K562 (cell line): Measurements from ENCODE around the gene HRH4. TPM values are rescaled to one million over a fixed set of nuclear protein-coding genes. Genes with fewer than 3 reads are reported as not detected.

ENCODE experiments used
- ATAC-seq: fragments of 200-7000 bp; cut with Tn5 transposase; 3 replicates; pipeline ENCODE4 v1.9.1; 2020; ENCODE audit warnings: moderate library complexity
- BruUV-seq: library from RNA; stranded (reverse); fragments of 400-500 nt; replicated peaks from 2 replicates; lab custom pipeline; 2021; lab: Mats Ljungman, UMichigan
- CTCF ChIA-PET: fragments of 300-600 bp; formaldehyde crosslinking; extraction: SDS; loops from one replicate; lab custom pipeline; 2021; ENCODE audit warnings: low intra/inter-chr PET ratio; lab: Yijun Ruan, JAX
- POLR2A ChIA-PET: fragments of 300-600, 350-650 bp; sonication (Branson Sonifier 250); formaldehyde crosslinking; extraction: SDS; loops from one replicate; lab custom pipeline; 2021; ENCODE audit warnings: antibody characterized with exemption, inconsistent platforms; lab: Yijun Ruan, JAX
- DNase-seq, 4 experiments: peaks; one replicate each; pipeline versions ENCODE4 v3.0.0 to v3.0.0-alpha.2; 2011 to 2018; ENCODE audit warnings: low spot score in 3 of 4, mixed read lengths in 3 of 4; ENCODE audit errors: extremely low read depth in 1 of 4
- FAIRE-seq: peaks from 2 replicates; lab custom pipeline; 2011; peaks lifted over from hg19 to GRCh38; lab: Jason Lieb, UNC
- H2AFZ ChIP-seq: 2 replicates; pipeline ENCODE4 v1.6.0; 2011; ENCODE audit warnings: low read depth, low read length, control low read depth, inconsistent platforms
- H3K27ac ChIP-seq: fragments of 200-600 bp; 3 replicates; pipeline ENCODE4 v1.8.0; 2011; ENCODE audit warnings: low read depth, mild to moderate bottlenecking, control low read depth, inconsistent platforms, low read length, moderate library complexity, mixed read lengths; ENCODE audit errors: extremely low read depth
- H3K27me3 ChIP-seq, 2 experiments: fragments of 300-600 bp in 1 of 2; 2 replicates in 1 of 2; 3 replicates in 1 of 2; pipeline versions ENCODE4 v1.6.0 to v1.8.0; 2011; ENCODE audit warnings: inconsistent platforms in 2 of 2, low read length in 2 of 2, mild to moderate bottlenecking in 1 of 2, mixed read lengths in 1 of 2, moderate library complexity in 1 of 2; ENCODE audit not compliant: control insufficient read depth in 2 of 2, insufficient read depth in 2 of 2
- H3K36me3 ChIP-seq: fragments of 300-600 bp; 3 replicates; pipeline ENCODE4 v1.8.0; 2011; ENCODE audit warnings: mild to moderate bottlenecking, low read length, inconsistent platforms; ENCODE audit not compliant: control insufficient read depth, insufficient read depth
- H3K4me1 ChIP-seq, 2 experiments: fragments of 200-600 bp in 1 of 2; replicated peaks in 1 of 2; 2 replicates in 1 of 2; 3 replicates in 1 of 2; pipeline versions ENCODE4 v1.5.1 to v1.8.0; 2011; ENCODE audit warnings: inconsistent platforms in 2 of 2, low read length in 2 of 2, mild to moderate bottlenecking in 1 of 2, mixed read lengths in 1 of 2, moderate library complexity in 1 of 2; ENCODE audit not compliant: control insufficient read depth in 2 of 2, insufficient read depth in 2 of 2
- H3K4me2 ChIP-seq: 2 replicates; pipeline ENCODE4 v1.6.1; 2011; ENCODE audit warnings: low read length, control low read depth, inconsistent platforms, mixed read lengths; ENCODE audit not compliant: insufficient read depth
- H3K4me3 ChIP-seq: fragments of 200-600 bp; sonication (generic), shearing (Covaris generic); 2 replicates; pipeline ENCODE4 v1.5.1; 2016; ENCODE audit warnings: control low read depth, inconsistent platforms
- H3K79me2 ChIP-seq: fragments of 200-600 bp; 3 replicates; pipeline ENCODE4 v1.8.0; 2011; ENCODE audit warnings: low read length, inconsistent platforms; ENCODE audit not compliant: control insufficient read depth, insufficient read depth
- H3K9ac ChIP-seq, 2 experiments: 2 replicates each; pipeline versions ENCODE4 v1.6.0 to v1.6.1; 2011; ENCODE audit warnings: low read depth in 2 of 2, low read length in 2 of 2, control low read depth in 1 of 2, inconsistent platforms in 1 of 2, mild to moderate bottlenecking in 1 of 2, mixed read lengths in 1 of 2; ENCODE audit not compliant: insufficient read depth in 1 of 2
- H3K9me1 ChIP-seq: one replicate; pipeline ENCODE4 v1.6.0; 2011; ENCODE audit warnings: inconsistent platforms, mild to moderate bottlenecking, low read length, moderate library complexity; ENCODE audit not compliant: control insufficient read depth, insufficient read depth
- H3K9me3 ChIP-seq: replicated peaks from 2 replicates; pipeline ENCODE4 v1.5.1; 2011; ENCODE audit warnings: low read depth, low read length, inconsistent platforms; ENCODE audit not compliant: control insufficient read depth, insufficient read depth
- H4K20me1 ChIP-seq: replicated peaks from 2 replicates; pipeline ENCODE4 v1.6.1; 2011; ENCODE audit warnings: low read length, inconsistent platforms, mixed read lengths; ENCODE audit not compliant: control insufficient read depth, insufficient read depth
- DMBX1 ChIP-seq: fragments of 250-450 bp; sonication (Bioruptor Pico); IDR thresholded peaks from 2 replicates; pipeline ENCODE4 v1.8.0; 2022; ENCODE audit warnings: inconsistent platforms, mild to moderate bottlenecking, moderate library complexity, borderline replicate concordance
- ETS1 ChIP-seq: conservative IDR thresholded peaks from 2 replicates; pipeline ENCODE4 v1.6.1; 2011; ENCODE audit warnings: low read depth, mild to moderate bottlenecking, low read length; ENCODE audit not compliant: control insufficient read depth
- JUNB ChIP-seq: fragments of 450-650 bp; formaldehyde crosslinking; conservative IDR thresholded peaks from 2 replicates; pipeline ENCODE4 v1.4.0; 2020; ENCODE audit warnings: mild to moderate bottlenecking
- LCOR ChIP-seq: sonication (generic); formaldehyde crosslinking; IDR thresholded peaks from 2 replicates; pipeline ENCODE4 v1.8.0; 2022; ENCODE audit warnings: mild to moderate bottlenecking, missing genetic modification reagents
- NR0B1 ChIP-seq: fragments of 450-650 bp; IDR thresholded peaks from one replicate; pipeline ENCODE4 v1.6.1; 2018; ENCODE audit warnings: mild to moderate bottlenecking, moderate library complexity; ENCODE audit not compliant: partially characterized antibody
- STAG1 ChIP-seq: sonication (generic); formaldehyde crosslinking; IDR thresholded peaks from 2 replicates; pipeline ENCODE4 v1.5.0; 2020; ENCODE audit warnings: missing genetic modification reagents, borderline replicate concordance
- SUPT5H ChIP-seq: fragments of 450-650 bp; IDR thresholded peaks from 2 replicates; pipeline ENCODE4 v1.6.1; 2016
- TOE1 ChIP-seq, 2 experiments: fragments of 450-650 bp in 1 of 2; sonication (generic) in 1 of 2; formaldehyde crosslinking in 1 of 2; IDR thresholded peaks; 2 replicates each; pipeline versions ENCODE4 v1.7.1 to v1.8.0; 2016 to 2022; ENCODE audit warnings: borderline replicate concordance in 2 of 2, mild to moderate bottlenecking in 2 of 2, antibody characterized with exemption in 1 of 2, inconsistent platforms in 1 of 2, low read depth in 1 of 2, missing genetic modification reagents in 1 of 2, moderate library complexity in 1 of 2
- ZNF133 ChIP-seq: fragments of 250-450 bp; sonication (Bioruptor Pico); IDR thresholded peaks from 2 replicates; pipeline ENCODE4 v1.4.0; 2020; ENCODE audit warnings: mild to moderate bottlenecking
- ZNF175 ChIP-seq: fragments of 200-800 bp; sonication (Bioruptor generic); IDR thresholded peaks from 2 replicates; pipeline ENCODE4 v1.6.1; 2016; ENCODE audit warnings: low read depth, mild to moderate bottlenecking, missing genetic modification characterization, missing compliant biosample characterization
- WGBS: fragments of 100-300 bp; shearing (Covaris generic); methylation state at CpG from one replicate; pipeline ENCODE4 v1.1.6; 2016; ENCODE audit warnings: low coverage, mixed read lengths; ENCODE audit not compliant: insufficient coverage; ENCODE audit errors: missing lambda C conversion rate; 5-methylcytosine and 5-hydroxymethylcytosine counted together
- in situ Hi-C: fragments of 300-500 bp; cut with MboI; formaldehyde crosslinking; loops from 4 replicates; pipeline ENCODE4 v1.15.0; 2018; ENCODE audit warnings: inconsistent platforms, mixed read lengths
- intact Hi-C: fragments of 100-400 bp; cut with micrococcal nuclease; formaldehyde crosslinking; loops from 2 replicates; pipeline ENCODE4 v1.14.2; 2022
- polyA plus RNA-seq, 8 experiments: library from polyadenylated mRNA; depleted of rRNA in 4 of 8; stranded (reverse) in 5 of 8; unstranded in 3 of 8; fragments of >200 nt; fragmentation: Nextera tagmentation in 2 of 8; fragmentation: Illumina TruSeq in 1 of 8; extraction: Ambion mirVana in 2 of 8; extraction: Trizol in 1 of 8; gene quantifications; 2 replicates each; pipeline versions ENCODE4 v1.2.1 to v1.2.3, GENCODE V29; 2011 to 2014; ENCODE audit warnings: inconsistent platforms in 1 of 8, missing spikeins in 1 of 8
- total RNA-seq, 7 experiments: library from RNA; depleted of rRNA in 6 of 7; stranded (reverse); fragments of >200 nt in 6 of 7; fragmentation: Illumina TruSeq in 2 of 7; extraction: Trizol in 2 of 7; gene quantifications; 2 replicates each; pipeline versions ENCODE4 v1.2.1 to v1.2.3, GENCODE V29; 2011 to 2021; ENCODE audit warnings: low replicate concordance in 1 of 7
- TF ChIP-seq, protein P1 (sequence below), 2 experiments: fragments of 450-650 bp; IDR thresholded peaks; 2 replicates each; pipeline ENCODE4 v1.6.1; 2016

HRH4 gene
- total and polyA plus RNA-seq, 9 of the 15 experiments (the other 6 are each of a cell fraction or from before 2014, with no cell fraction given), result not detected

DNA sequence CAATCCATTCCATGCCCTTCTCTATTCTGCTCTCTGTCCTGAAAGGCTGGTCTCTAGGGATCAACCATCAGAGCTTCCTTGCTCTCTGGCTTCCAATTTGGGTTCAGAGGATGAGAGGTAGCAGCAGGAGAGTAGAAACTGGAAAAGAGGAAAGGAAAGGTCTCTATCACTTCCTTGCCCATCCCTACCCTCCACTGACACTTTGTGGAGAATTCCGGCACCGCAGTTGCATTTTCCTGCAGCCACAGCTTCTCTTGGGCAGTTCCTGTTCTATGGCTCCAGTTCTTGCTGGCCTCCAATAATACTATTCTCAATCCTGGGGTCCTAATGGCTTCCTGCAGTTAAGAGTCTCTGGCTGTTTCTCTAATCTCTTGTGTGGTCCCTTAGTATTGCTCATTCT, 47.3 kb upstream of the HRH4 start:
- ATAC-seq (no peak), FAIRE-seq (no peak), DNase-seq (no peak)
- Histone ChIP-seq H3K27me3 (peaks cover 5 to 10% of the 10 kb centered on the region in 2 experiments; a peak in 3 of 5 replicates), H3K9me3 (no peaks in the 10 kb centered on the region), H3K9me1 (no peaks in the 10 kb centered on the region), H3K4me2 (no peak overlapping the region), H2AFZ (no peak overlapping the region), H3K4me1 (no peaks in the 10 kb centered on the region), H3K4me3 (no peak overlapping the region), H3K36me3 (no peaks in the 10 kb centered on the region), H3K27ac (no peak overlapping the region), H4K20me1 (no peaks in the 10 kb centered on the region), H3K9ac (no peak overlapping the region), H3K79me2 (no peaks in the 10 kb centered on the region)
- no TSS peak for BruUV-seq
- ChIA-PET CTCF (no interaction called here), POLR2A (interaction anchor here (0.6 to 2.1 kb wide), 2 partner anchors 13 to 54 kb away, joined by 3 to 7 read pairs; partner anchors contain the start of gene IMPACT)
- in situ Hi-C loops, result no loop called here
- intact Hi-C loops, result no loop called here
- WGBS, result 7% methylated on average over 2 of the region's 2 CpGs
- no peak for TF ChIP-seq ZNF133 (CRISPR knock-in tag)
- TF ChIP-seq LCOR, result no peak
- TF ChIP-seq JUNB (CRISPR knock-in tag), result no peak
- TF ChIP-seq NR0B1, result no peak
- TF ChIP-seq STAG1 (CRISPR knock-in tag), result no peak
- no peak for TF ChIP-seq TOE1 (IDR thresholded peaks at IDR 0.05; ENCODE audit: borderline replicate concordance)
- no peak for TF ChIP-seq TOE1 (CRISPR knock-in tag; IDR thresholded peaks at IDR 0.05; ENCODE audit: borderline replicate concordance, low read depth)
- TF ChIP-seq, protein P1, sequence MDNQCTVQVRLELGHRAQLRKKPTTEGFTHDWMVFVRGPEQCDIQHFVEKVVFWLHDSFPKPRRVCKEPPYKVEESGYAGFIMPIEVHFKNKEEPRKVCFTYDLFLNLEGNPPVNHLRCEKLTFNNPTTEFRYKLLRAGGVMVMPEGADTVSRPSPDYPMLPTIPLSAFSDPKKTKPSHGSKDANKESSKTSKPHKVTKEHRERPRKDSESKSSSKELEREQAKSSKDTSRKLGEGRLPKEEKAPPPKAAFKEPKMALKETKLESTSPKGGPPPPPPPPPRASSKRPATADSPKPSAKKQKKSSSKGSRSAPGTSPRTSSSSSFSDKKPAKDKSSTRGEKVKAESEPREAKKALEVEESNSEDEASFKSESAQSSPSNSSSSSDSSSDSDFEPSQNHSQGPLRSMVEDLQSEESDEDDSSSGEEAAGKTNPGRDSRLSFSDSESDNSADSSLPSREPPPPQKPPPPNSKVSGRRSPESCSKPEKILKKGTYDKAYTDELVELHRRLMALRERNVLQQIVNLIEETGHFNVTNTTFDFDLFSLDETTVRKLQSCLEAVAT (IDR thresholded peaks at IDR 0.05), result no peak
- no peak for TF ChIP-seq ZNF175
- TF ChIP-seq ETS1, result no peak
- no peak for TF ChIP-seq DMBX1 (CRISPR knock-in tag)
- no peak for TF ChIP-seq SUPT5H
